Measurements from ENCODE around the gene PCDHGA1. TPM values are rescaled to one million over a fixed set of nuclear protein-coding genes. Genes with fewer than 3 reads are reported as not detected.

Gene PCDHGA1
- polyA plus RNA-seq, 1 donor from 2014 or later, result 0.19 TPM

GRCh38 chr5:141421489-141421855 is 91.2 kb downstream of the PCDHGA1 start:
- peaks cover 88% of the 10 kb centered on the region for H3K9me3 ChIP-seq (ENCODE audit: low read length)
- no peaks in the 10 kb centered on the region for H3K27me3 ChIP-seq (ENCODE audit: insufficient read depth, low read depth, low read length)
- H3K36me3 ChIP-seq (ENCODE audit: insufficient read depth, low read length), result peaks cover 84% of the 10 kb centered on the region
- H3K9ac ChIP-seq (ENCODE audit: low read length), result no peak overlapping the region
- no peaks in the 10 kb centered on the region for H3K9me2 ChIP-seq (ENCODE audit: insufficient read depth, low read length)
- peak overlapping the region; percentile 39 for H3K4me3 ChIP-seq (ENCODE audit: low read length)
- H3F3A ChIP-seq (ENCODE audit: insufficient read depth, low read length, poor library complexity, severe bottlenecking), result peaks cover 5% of the 10 kb centered on the region
- no peaks in the 10 kb centered on the region for H4K20me1 ChIP-seq (ENCODE audit: insufficient read depth)
- no peak overlapping the region for H3K4me2 ChIP-seq (ENCODE audit: low read length)
- peaks cover 58% of the 10 kb centered on the region for H3K79me2 ChIP-seq (replicated peaks; ENCODE audit: insufficient read depth, low read length)
- no peak overlapping the region for H3K27ac ChIP-seq (ENCODE audit: low read length)
- H2AFZ ChIP-seq (ENCODE audit: low read depth, low read length), result no peak overlapping the region
- TF ChIP-seq REST (IDR thresholded peaks at IDR 0.05; ENCODE audit: borderline replicate concordance), result no peak
- no peak for TF ChIP-seq TAF1 (IDR thresholded peaks at IDR 0.05; ENCODE audit: low read depth)
- TF ChIP-seq EP300 (conservative IDR thresholded peaks at IDR 0.05; ENCODE audit: poor library complexity, severe bottlenecking), result no peak
- TF ChIP-seq RAD21 (conservative IDR thresholded peaks at IDR 0.05), result no peak
- TF ChIP-seq MXI1 (conservative IDR thresholded peaks at IDR 0.05; ENCODE audit: poor library complexity, severe bottlenecking), result no peak
- TF ChIP-seq CTCF (IDR thresholded peaks at IDR 0.05; ENCODE audit: poor library complexity, severe bottlenecking), result no peak
- no peak for TF ChIP-seq EZH2 (IDR thresholded peaks at IDR 0.05; ENCODE audit: borderline replicate concordance, insufficient read depth, low read length, poor library complexity, severe bottlenecking)
- TF ChIP-seq POLR2AphosphoS5 (IDR thresholded peaks at IDR 0.05), result no peak
- no peak for TF ChIP-seq SMC3 (conservative IDR thresholded peaks at IDR 0.05; ENCODE audit: poor library complexity)

- Histone ChIP-seq H3K36me3 (ENCODE audit: insufficient read depth, low read length) (peaks cover 89% of the 10 kb centered on the region), H3K27ac (ENCODE audit: low read length) (no peak overlapping the region), H3F3A (ENCODE audit: insufficient read depth, low read length, poor library complexity, severe bottlenecking) (peaks cover 5% of the 10 kb centered on the region), H2AFZ (ENCODE audit: low read depth, low read length) (no peak overlapping the region), H3K27me3 (ENCODE audit: insufficient read depth, low read depth, low read length) (no peaks in the 10 kb centered on the region), H3K9ac (ENCODE audit: low read length) (no peak overlapping the region), H3K4me2 (ENCODE audit: low read length) (no peak overlapping the region), H4K20me1 (ENCODE audit: insufficient read depth) (no peaks in the 10 kb centered on the region), H3K9me3 (ENCODE audit: low read length) (peaks cover 93% of the 10 kb centered on the region), H3K4me3 (ENCODE audit: low read length) (no peak overlapping the region), H3K9me2 (ENCODE audit: insufficient read depth, low read length) (no peaks in the 10 kb centered on the region), H3K79me2 (replicated peaks; ENCODE audit: insufficient read depth, low read length) (peaks cover 58% of the 10 kb centered on the region)
- TF ChIP-seq RAD21 (conservative IDR thresholded peaks at IDR 0.05), result no peak
Observed at GRCh38 chr5:141422742-141423291, 92.5 kb downstream of the PCDHGA1 start.
